ENCODE data around the gene RMI1. TPM values are rescaled to one million over a fixed set of nuclear protein-coding genes. Genes with fewer than 3 reads are reported as not detected.

The RMI1 gene
- total and polyA plus RNA-seq, 7 donors = 1.4 to 9.0 (median 3.9) TPM

DNA sequence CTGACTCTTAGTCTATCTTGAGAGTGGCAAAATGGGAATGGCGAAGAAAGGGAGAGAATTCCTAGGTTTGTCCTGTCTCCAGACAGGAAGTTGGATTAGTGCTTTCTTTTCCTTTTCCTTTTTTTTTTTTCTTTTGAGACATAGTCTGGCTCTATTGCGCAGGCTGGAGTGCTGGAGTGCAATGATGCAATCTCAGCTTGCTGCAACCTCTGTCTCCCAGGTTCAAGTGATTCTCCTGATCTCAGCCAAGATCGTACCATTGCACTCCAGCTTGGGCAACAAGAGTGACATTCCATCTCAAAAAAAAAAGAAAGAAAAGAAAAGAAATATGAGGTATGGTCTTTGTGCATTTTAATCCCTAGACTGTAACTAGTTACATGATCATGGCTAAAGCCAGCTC is 46.8 kb upstream of the RMI1 start:
- Histone ChIP-seq H3K4me1 (peaks cover 0 to 10% (median 4%) of the 10 kb centered on the region in 4 donors), H3K27me3 (no peaks in the 10 kb centered on the region), H3K4me3 (no peak overlapping the region), H3K27ac (no peak overlapping the region), H3K9me3 (no peaks in the 10 kb centered on the region), H3K36me3 (peaks cover 0 to 4% (median 2%) of the 10 kb centered on the region in 4 donors)
- intact Hi-C loops (cut with DNase I) = no loop called here
- WGBS, 2 donors = 90 to 93% methylated on average over 3 of the region's 3 CpGs
- TF ChIP-seq POLR2AphosphoS5 (IDR thresholded peaks at IDR 0.05) = peak in 1 of 4 donors; percentile 17
- TF ChIP-seq, protein P1, sequence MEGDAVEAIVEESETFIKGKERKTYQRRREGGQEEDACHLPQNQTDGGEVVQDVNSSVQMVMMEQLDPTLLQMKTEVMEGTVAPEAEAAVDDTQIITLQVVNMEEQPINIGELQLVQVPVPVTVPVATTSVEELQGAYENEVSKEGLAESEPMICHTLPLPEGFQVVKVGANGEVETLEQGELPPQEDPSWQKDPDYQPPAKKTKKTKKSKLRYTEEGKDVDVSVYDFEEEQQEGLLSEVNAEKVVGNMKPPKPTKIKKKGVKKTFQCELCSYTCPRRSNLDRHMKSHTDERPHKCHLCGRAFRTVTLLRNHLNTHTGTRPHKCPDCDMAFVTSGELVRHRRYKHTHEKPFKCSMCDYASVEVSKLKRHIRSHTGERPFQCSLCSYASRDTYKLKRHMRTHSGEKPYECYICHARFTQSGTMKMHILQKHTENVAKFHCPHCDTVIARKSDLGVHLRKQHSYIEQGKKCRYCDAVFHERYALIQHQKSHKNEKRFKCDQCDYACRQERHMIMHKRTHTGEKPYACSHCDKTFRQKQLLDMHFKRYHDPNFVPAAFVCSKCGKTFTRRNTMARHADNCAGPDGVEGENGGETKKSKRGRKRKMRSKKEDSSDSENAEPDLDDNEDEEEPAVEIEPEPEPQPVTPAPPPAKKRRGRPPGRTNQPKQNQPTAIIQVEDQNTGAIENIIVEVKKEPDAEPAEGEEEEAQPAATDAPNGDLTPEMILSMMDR (IDR thresholded peaks at IDR 0.05) = no peak
- peak; percentile 71 for DNase-seq

GRCh38 chr9:83934569-83935275 is 45.9 kb upstream of the RMI1 start:
- no peak overlapping the region for H3K27ac ChIP-seq
- H3K36me3 ChIP-seq = peaks cover 0 to 12% (median 8%) of the 10 kb centered on the region in 4 donors
- H3K27me3 ChIP-seq = no peaks in the 10 kb centered on the region
- TF ChIP-seq EP300 (IDR thresholded peaks at IDR 0.05) = no peak
- TF ChIP-seq, protein P1 (IDR thresholded peaks at IDR 0.05) = no peak
- TF ChIP-seq POLR2AphosphoS5 (IDR thresholded peaks at IDR 0.05) = no peak
- intact Hi-C loops (cut with DNase I) = loop anchor here (5.0 kb wide), 2 partner anchors 238 to 383 kb away; no protein-coding TSS in a partner anchor
- peaks cover 0 to 10% (median 4%) of the 10 kb centered on the region in 4 donors for H3K4me1 ChIP-seq
- 60 to 75% methylated on average over 5 of the region's 5 CpGs for WGBS, 2 donors
- no peak overlapping the region for H3K4me3 ChIP-seq
- DNase-seq = no peak
- H3K9me3 ChIP-seq = no peaks in the 10 kb centered on the region

DNA sequence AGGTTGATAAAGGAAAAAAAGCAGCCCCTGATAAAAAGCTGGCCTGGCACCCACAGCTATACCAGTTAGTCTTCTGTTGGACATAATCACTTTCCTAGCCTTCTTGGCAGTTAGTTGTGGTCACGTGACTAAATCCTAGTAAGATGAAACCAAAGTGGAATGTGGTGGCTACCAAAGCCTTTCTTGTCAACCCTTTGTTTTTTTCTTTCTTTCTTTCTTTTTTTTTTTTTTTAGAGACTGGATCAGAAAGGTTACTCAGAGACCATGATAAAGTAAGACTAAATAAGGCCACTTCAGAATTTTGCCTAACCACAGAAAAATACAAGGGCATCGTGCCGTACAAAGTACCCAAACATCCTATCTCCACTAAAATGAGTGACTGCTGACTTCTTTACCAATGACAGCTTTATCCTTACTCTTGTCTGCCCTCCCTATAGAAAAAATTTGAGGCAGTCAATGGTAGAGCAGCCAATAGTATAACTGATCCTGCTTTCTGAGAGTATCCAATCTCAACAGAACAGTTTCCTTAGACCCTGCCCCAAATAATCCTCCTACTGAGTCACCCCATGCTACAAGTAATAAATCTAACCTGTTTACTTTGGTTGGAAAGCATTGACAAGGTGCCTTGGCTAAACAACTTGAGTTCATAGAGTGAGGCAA is 45.2 kb upstream of the RMI1 start:
- Histone ChIP-seq H3K27me3 (no peaks in the 10 kb centered on the region), H3K9me3 (no peaks in the 10 kb centered on the region), H3K36me3 (peaks cover 0 to 19% (median 8%) of the 10 kb centered on the region in 4 donors), H3K4me3 (no peak overlapping the region), H3K27ac (no peak overlapping the region), H3K4me1 (peaks cover 0 to 10% (median 4%) of the 10 kb centered on the region in 4 donors)
- no peak for DNase-seq
- TF ChIP-seq EP300 (IDR thresholded peaks at IDR 0.05) (no peak), POLR2AphosphoS5 (IDR thresholded peaks at IDR 0.05) (no peak), POLR2A (IDR thresholded peaks at IDR 0.05) (no peak)
- TF ChIP-seq, protein P1 (IDR thresholded peaks at IDR 0.05) = no peak
- intact Hi-C loops (cut with DNase I) = loop anchor here (5.0 kb wide), 2 partner anchors 237 to 382 kb away; no protein-coding TSS in a partner anchor
- 84 to 88% methylated on average over 3 of the region's 3 CpGs for WGBS, 2 donors

GRCh38 chr9:83936523-83936922 is 44.1 kb upstream of the RMI1 start:
- TF ChIP-seq POLR2AphosphoS5 (IDR thresholded peaks at IDR 0.05) (no peak), EP300 (IDR thresholded peaks at IDR 0.05) (no peak), POLR2A (IDR thresholded peaks at IDR 0.05) (no peak)
- TF ChIP-seq, protein P1 (IDR thresholded peaks at IDR 0.05) = no peak
- H3K27me3 ChIP-seq = no peaks in the 10 kb centered on the region
- H3K36me3 ChIP-seq = peaks cover 0 to 30% (median 10%) of the 10 kb centered on the region in 4 donors
- H3K4me3 ChIP-seq = no peak overlapping the region
- 83 to 94% methylated on average over 6 of the region's 6 CpGs for WGBS, 2 donors
- no peak overlapping the region for H3K27ac ChIP-seq
- peaks cover 0 to 10% (median 4%) of the 10 kb centered on the region in 4 donors for H3K4me1 ChIP-seq
- no peak for DNase-seq
- intact Hi-C loops (cut with DNase I) = loop anchor here (5.0 kb wide), 2 partner anchors 236 to 381 kb away; no protein-coding TSS in a partner anchor
- H3K9me3 ChIP-seq = no peaks in the 10 kb centered on the region
